K562 (cell line): Measurements from ENCODE around the gene GPR35. TPM values are rescaled to one million over a fixed set of nuclear protein-coding genes. Genes with fewer than 3 reads are reported as not detected.

Source experiments
- ATAC-seq: fragments of 200-7000 bp; cut with Tn5 transposase; 3 replicates; pipeline ENCODE4 v1.9.1; 2020; ENCODE audit warnings: moderate library complexity
- BruUV-seq: library from RNA; stranded (reverse); fragments of 400-500 nt; replicated peaks from 2 replicates; lab custom pipeline; 2021; lab: Mats Ljungman, UMichigan
- CTCF ChIA-PET: fragments of 300-600 bp; formaldehyde crosslinking; extraction: SDS; loops from one replicate; lab custom pipeline; 2021; ENCODE audit warnings: low intra/inter-chr PET ratio; lab: Yijun Ruan, JAX
- POLR2A ChIA-PET: fragments of 300-600, 350-650 bp; sonication (Branson Sonifier 250); formaldehyde crosslinking; extraction: SDS; loops from one replicate; lab custom pipeline; 2021; ENCODE audit warnings: antibody characterized with exemption, inconsistent platforms; lab: Yijun Ruan, JAX
- DNase-seq, 4 experiments: peaks; one replicate each; pipeline versions ENCODE4 v3.0.0 to v3.0.0-alpha.2; 2011 to 2018; ENCODE audit warnings: low spot score in 3 of 4, mixed read lengths in 3 of 4; ENCODE audit errors: extremely low read depth in 1 of 4
- FAIRE-seq: peaks from 2 replicates; lab custom pipeline; 2011; peaks lifted over from hg19 to GRCh38; lab: Jason Lieb, UNC
- H2AFZ ChIP-seq: 2 replicates; pipeline ENCODE4 v1.6.0; 2011; ENCODE audit warnings: low read depth, low read length, control low read depth, inconsistent platforms
- H3K27ac ChIP-seq: fragments of 200-600 bp; 3 replicates; pipeline ENCODE4 v1.8.0; 2011; ENCODE audit warnings: low read depth, mild to moderate bottlenecking, control low read depth, inconsistent platforms, low read length, moderate library complexity, mixed read lengths; ENCODE audit errors: extremely low read depth
- H3K27me3 ChIP-seq, 2 experiments: fragments of 300-600 bp in 1 of 2; 2 replicates in 1 of 2; 3 replicates in 1 of 2; pipeline versions ENCODE4 v1.6.0 to v1.8.0; 2011; ENCODE audit warnings: inconsistent platforms in 2 of 2, low read length in 2 of 2, mild to moderate bottlenecking in 1 of 2, mixed read lengths in 1 of 2, moderate library complexity in 1 of 2; ENCODE audit not compliant: control insufficient read depth in 2 of 2, insufficient read depth in 2 of 2
- H3K36me3 ChIP-seq: fragments of 300-600 bp; 3 replicates; pipeline ENCODE4 v1.8.0; 2011; ENCODE audit warnings: mild to moderate bottlenecking, low read length, inconsistent platforms; ENCODE audit not compliant: control insufficient read depth, insufficient read depth
- H3K4me1 ChIP-seq, 2 experiments: fragments of 200-600 bp in 1 of 2; replicated peaks in 1 of 2; 2 replicates in 1 of 2; 3 replicates in 1 of 2; pipeline versions ENCODE4 v1.5.1 to v1.8.0; 2011; ENCODE audit warnings: inconsistent platforms in 2 of 2, low read length in 2 of 2, mild to moderate bottlenecking in 1 of 2, mixed read lengths in 1 of 2, moderate library complexity in 1 of 2; ENCODE audit not compliant: control insufficient read depth in 2 of 2, insufficient read depth in 2 of 2
- H3K4me2 ChIP-seq: 2 replicates; pipeline ENCODE4 v1.6.1; 2011; ENCODE audit warnings: low read length, control low read depth, inconsistent platforms, mixed read lengths; ENCODE audit not compliant: insufficient read depth
- H3K4me3 ChIP-seq: fragments of 200-600 bp; sonication (generic), shearing (Covaris generic); 2 replicates; pipeline ENCODE4 v1.5.1; 2016; ENCODE audit warnings: control low read depth, inconsistent platforms
- H3K79me2 ChIP-seq: fragments of 200-600 bp; 3 replicates; pipeline ENCODE4 v1.8.0; 2011; ENCODE audit warnings: low read length, inconsistent platforms; ENCODE audit not compliant: control insufficient read depth, insufficient read depth
- H3K9ac ChIP-seq, 2 experiments: 2 replicates each; pipeline versions ENCODE4 v1.6.0 to v1.6.1; 2011; ENCODE audit warnings: low read depth in 2 of 2, low read length in 2 of 2, control low read depth in 1 of 2, inconsistent platforms in 1 of 2, mild to moderate bottlenecking in 1 of 2, mixed read lengths in 1 of 2; ENCODE audit not compliant: insufficient read depth in 1 of 2
- H3K9me1 ChIP-seq: one replicate; pipeline ENCODE4 v1.6.0; 2011; ENCODE audit warnings: inconsistent platforms, mild to moderate bottlenecking, low read length, moderate library complexity; ENCODE audit not compliant: control insufficient read depth, insufficient read depth
- H3K9me3 ChIP-seq: replicated peaks from 2 replicates; pipeline ENCODE4 v1.5.1; 2011; ENCODE audit warnings: low read depth, low read length, inconsistent platforms; ENCODE audit not compliant: control insufficient read depth, insufficient read depth
- H4K20me1 ChIP-seq: replicated peaks from 2 replicates; pipeline ENCODE4 v1.6.1; 2011; ENCODE audit warnings: low read length, inconsistent platforms, mixed read lengths; ENCODE audit not compliant: control insufficient read depth, insufficient read depth
- GTF2A2 ChIP-seq: IDR thresholded peaks from 2 replicates; pipeline ENCODE4 v1.6.1; 2016; ENCODE audit warnings: mild to moderate bottlenecking, missing genetic modification characterization, missing compliant biosample characterization
- GTF3C2 ChIP-seq: IDR thresholded peaks from 3 replicates; pipeline ENCODE4 v1.6.1; 2011; ENCODE audit warnings: borderline replicate concordance, mild to moderate bottlenecking, moderate library complexity; ENCODE audit not compliant: insufficient read length; ENCODE audit errors: extremely low read depth
- HNRNPH1 ChIP-seq: fragments of 200-400 bp; formaldehyde crosslinking; optimal IDR thresholded peaks from 2 replicates; pipeline ENCODE3; 2017; ENCODE audit warnings: low read depth, mild to moderate bottlenecking, low read length, moderate library complexity
- MECOM ChIP-seq: fragments of 250-450 bp; sonication (Bioruptor Pico); IDR thresholded peaks from 2 replicates; pipeline ENCODE4 v1.8.0; 2022; ENCODE audit warnings: inconsistent platforms
- MYBL2 ChIP-seq, 2 experiments: fragments of 450-650 bp in 1 of 2; sonication (generic) in 1 of 2; formaldehyde crosslinking in 1 of 2; IDR thresholded peaks; 2 replicates each; pipeline versions ENCODE4 v1.6.1 to v1.8.1; 2017 to 2022; ENCODE audit warnings: borderline replicate concordance in 1 of 2, inconsistent platforms in 1 of 2, low read depth in 1 of 2, mild to moderate bottlenecking in 1 of 2, missing genetic modification reagents in 1 of 2, moderate library complexity in 1 of 2
- MYNN ChIP-seq, 2 experiments: sonication (generic); formaldehyde crosslinking in 1 of 2; IDR thresholded peaks; 2 replicates each; pipeline versions ENCODE4 v1.5.0 to v1.6.1; 2016 to 2020; ENCODE audit warnings: antibody characterized with exemption in 1 of 2, missing genetic modification reagents in 1 of 2
- PRMT5 ChIP-seq: sonication (generic); formaldehyde crosslinking; IDR thresholded peaks from 2 replicates; pipeline ENCODE4 v1.5.0; 2020; ENCODE audit warnings: missing genetic modification reagents
- RBM22 ChIP-seq: fragments of 200-400 bp; formaldehyde crosslinking; IDR thresholded peaks from 2 replicates; pipeline ENCODE4 v1.6.1; 2018; ENCODE audit warnings: low read length, low read depth; ENCODE audit not compliant: poor library complexity, severe bottlenecking
- SMARCA4 ChIP-seq: fragments of 450-650 bp; IDR thresholded peaks from 2 replicates; pipeline ENCODE4 v1.6.1; 2016
- TEAD2 ChIP-seq: fragments of 450-650 bp; IDR thresholded peaks from 2 replicates; pipeline ENCODE4 v1.6.1; 2016; ENCODE audit warnings: missing genetic modification characterization, control low read depth, missing compliant biosample characterization
- WHSC1 ChIP-seq: IDR thresholded peaks from one replicate; pipeline ENCODE4 v1.6.1; 2012; ENCODE audit warnings: low read length, control low read depth, inconsistent platforms
- ZNF311 ChIP-seq: fragments of 250-450 bp; sonication (Bioruptor Pico); IDR thresholded peaks from 2 replicates; pipeline ENCODE4 v1.4.0; 2020; ENCODE audit warnings: mild to moderate bottlenecking, moderate library complexity
- ZNF444 ChIP-seq: fragments of 250-450 bp; sonication (Bioruptor Pico); IDR thresholded peaks from 2 replicates; pipeline ENCODE4 v1.4.0; 2020; ENCODE audit warnings: mild to moderate bottlenecking, moderate library complexity
- WGBS: fragments of 100-300 bp; shearing (Covaris generic); methylation state at CpG from one replicate; pipeline ENCODE4 v1.1.6; 2016; ENCODE audit warnings: low coverage, mixed read lengths; ENCODE audit not compliant: insufficient coverage; ENCODE audit errors: missing lambda C conversion rate; 5-methylcytosine and 5-hydroxymethylcytosine counted together
- in situ Hi-C: fragments of 300-500 bp; cut with MboI; formaldehyde crosslinking; loops from 4 replicates; pipeline ENCODE4 v1.15.0; 2018; ENCODE audit warnings: inconsistent platforms, mixed read lengths
- intact Hi-C: fragments of 100-400 bp; cut with micrococcal nuclease; formaldehyde crosslinking; loops from 2 replicates; pipeline ENCODE4 v1.14.2; 2022
- polyA plus RNA-seq, 8 experiments: library from polyadenylated mRNA; depleted of rRNA in 4 of 8; stranded (reverse) in 5 of 8; unstranded in 3 of 8; fragments of >200 nt; fragmentation: Nextera tagmentation in 2 of 8; fragmentation: Illumina TruSeq in 1 of 8; extraction: Ambion mirVana in 2 of 8; extraction: Trizol in 1 of 8; gene quantifications; 2 replicates each; pipeline versions ENCODE4 v1.2.1 to v1.2.3, GENCODE V29; 2011 to 2014; ENCODE audit warnings: inconsistent platforms in 1 of 8, missing spikeins in 1 of 8
- total RNA-seq, 7 experiments: library from RNA; depleted of rRNA in 6 of 7; stranded (reverse); fragments of >200 nt in 6 of 7; fragmentation: Illumina TruSeq in 2 of 7; extraction: Trizol in 2 of 7; gene quantifications; 2 replicates each; pipeline versions ENCODE4 v1.2.1 to v1.2.3, GENCODE V29; 2011 to 2021; ENCODE audit warnings: low replicate concordance in 1 of 7

The GPR35 gene
- total and polyA plus RNA-seq, 9 of the 15 experiments (the other 6 are each of a cell fraction or from before 2014, with no cell fraction given) = 0.04 to 0.50 (median 0.29) TPM; not detected in 3

GRCh38 chr2:240598311-240598911 lies 26.9 kb upstream of the GPR35 start:
- BruUV-seq = no TSS peak
- Histone ChIP-seq H2AFZ (no peak overlapping the region), H3K79me2 (no peaks in the 10 kb centered on the region), H3K9me1 (no peaks in the 10 kb centered on the region), H3K36me3 (peaks cover 6% of the 10 kb centered on the region; the same call in 1 of the 3 replicates), H3K4me2 (no peak overlapping the region), H3K9ac (no peak overlapping the region), H3K27ac (no peak overlapping the region), H4K20me1 (no peaks in the 10 kb centered on the region), H3K4me1 (peaks cover 0 to 31% of the 10 kb centered on the region in 2 experiments; a peak in 2 of 5 replicates), H3K9me3 (no peaks in the 10 kb centered on the region), H3K4me3 (no peak overlapping the region), H3K27me3 (no peaks in the 10 kb centered on the region)
- in situ Hi-C loops (no loop called here), intact Hi-C loops (no loop called here)
- POLR2A ChIA-PET = interaction anchor here (1.4 kb wide), 1 partner anchor 12 kb away, joined by 3 read pairs; the partner anchor contains the start of gene CAPN10
- ATAC-seq (no peak), DNase-seq (no peak), FAIRE-seq (no peak)
- 93% methylated on average over 5 of the region's 17 CpGs for WGBS
- CTCF ChIA-PET = no interaction called here
- TF ChIP-seq MYNN (IDR thresholded peaks at IDR 0.05) (no peak), MYNN (CRISPR knock-in tag; IDR thresholded peaks at IDR 0.05) (no peak), WHSC1 (no peak), ZNF311 (CRISPR knock-in tag) (no peak)

- Histone ChIP-seq H3K27ac (no peak overlapping the region), H3K79me2 (no peaks in the 10 kb centered on the region), H2AFZ (no peak overlapping the region), H3K4me1 (peaks cover 0 to 38% of the 10 kb centered on the region in 2 experiments; a peak in 2 of 5 replicates), H3K27me3 (no peaks in the 10 kb centered on the region), H3K4me3 (no peak overlapping the region), H4K20me1 (no peaks in the 10 kb centered on the region), H3K4me2 (no peak overlapping the region), H3K9me3 (no peaks in the 10 kb centered on the region), H3K36me3 (peaks cover 6% of the 10 kb centered on the region; the same call in 1 of the 3 replicates), H3K9ac (no peak overlapping the region), H3K9me1 (no peaks in the 10 kb centered on the region)
- intact Hi-C loops (no loop called here), in situ Hi-C loops (no loop called here)
- no TSS peak for BruUV-seq
- CTCF ChIA-PET = no interaction called here
- POLR2A ChIA-PET = interaction anchor here (1.4 kb wide), 1 partner anchor 12 kb away, joined by 3 read pairs; the partner anchor contains the start of gene CAPN10
- ATAC-seq = no peak
- WGBS = 89% methylated on average over 3 of the region's 11 CpGs
- no peak for FAIRE-seq
- DNase-seq = no peak
- no peak for TF ChIP-seq SMARCA4
- no peak for TF ChIP-seq RBM22
- no peak for TF ChIP-seq ZNF444
- TF ChIP-seq PRMT5 (CRISPR knock-in tag) = no peak
- TF ChIP-seq HNRNPH1 = no peak
- no peak for TF ChIP-seq MYBL2 (IDR thresholded peaks at IDR 0.05; ENCODE audit: low read depth)
- no peak for TF ChIP-seq MYBL2 (CRISPR knock-in tag; IDR thresholded peaks at IDR 0.05; ENCODE audit: borderline replicate concordance)
- no peak for TF ChIP-seq TEAD2
- no peak for TF ChIP-seq MECOM (CRISPR knock-in tag)
- no peak for TF ChIP-seq GTF3C2
- no peak for TF ChIP-seq GTF2A2 (tag)
Measured at GRCh38 chr2:240599141-240599583, 26.1 kb upstream of the GPR35 start.
